Type B pancreatic cell (in vitro differentiated cells): ENCODE data around the gene CHTF18. TPM values are rescaled to one million over a fixed set of nuclear protein-coding genes. Genes with fewer than 3 reads are reported as not detected.
"Not testable (repeated sequence)": the region's sequence is repeated elsewhere in the genome, so short reads cannot be mapped to it uniquely, and the experiment has no call there.

Experiments
- DNase-seq: peaks from one replicate; pipeline ENCODE4 v3.0.0; 2021; ENCODE audit warnings: mixed read lengths; ENCODE audit not compliant: unreplicated experiment; ENCODE audit errors: extremely low spot score
- H3K27ac Mint-ChIP-seq: 2 replicates; pipeline ENCODE4 v1.8.0; 2021; ENCODE audit warnings: mild to moderate bottlenecking, mixed read lengths
- H3K27me3 Mint-ChIP-seq: 2 replicates; pipeline ENCODE4 v1.8.0; 2021; ENCODE audit warnings: mixed read lengths
- H3K36me3 Mint-ChIP-seq: 2 replicates; pipeline ENCODE4 v1.8.0; 2021; ENCODE audit warnings: mixed read lengths
- H3K4me1 Mint-ChIP-seq: one replicate; pipeline ENCODE4 v1.8.0; 2021; ENCODE audit warnings: mixed read lengths; ENCODE audit not compliant: unreplicated experiment
- H3K4me3 Mint-ChIP-seq: 2 replicates; pipeline ENCODE4 v1.8.0; 2021; ENCODE audit warnings: mild to moderate bottlenecking, mixed read lengths
- H3K9me3 Mint-ChIP-seq: 2 replicates; pipeline ENCODE4 v1.8.0; 2021; ENCODE audit warnings: mixed read lengths
- long read RNA-seq: library from polyadenylated mRNA; unstranded; transcript quantifications from one replicate; pipeline ENCODE4 v2.0.0, GENCODE V29; 2020
- total RNA-seq: library from RNA; stranded (reverse); gene quantifications from 2 replicates; pipeline ENCODE4 v1.2.1, GENCODE V29; 2021; ENCODE audit warnings: low replicate concordance
- TF ChIP-seq, protein P1 (sequence below): fragments of 200-600 bp; sonication (generic); conservative IDR thresholded peaks from 2 replicates; pipeline ENCODE4 v1.5.0; 2021; ENCODE audit warnings: antibody characterized with exemption, mild to moderate bottlenecking

The CHTF18 gene
- 53.4 and 105 TPM in 2 replicates for total RNA-seq
- long read RNA-seq = 0 reads

DNA sequence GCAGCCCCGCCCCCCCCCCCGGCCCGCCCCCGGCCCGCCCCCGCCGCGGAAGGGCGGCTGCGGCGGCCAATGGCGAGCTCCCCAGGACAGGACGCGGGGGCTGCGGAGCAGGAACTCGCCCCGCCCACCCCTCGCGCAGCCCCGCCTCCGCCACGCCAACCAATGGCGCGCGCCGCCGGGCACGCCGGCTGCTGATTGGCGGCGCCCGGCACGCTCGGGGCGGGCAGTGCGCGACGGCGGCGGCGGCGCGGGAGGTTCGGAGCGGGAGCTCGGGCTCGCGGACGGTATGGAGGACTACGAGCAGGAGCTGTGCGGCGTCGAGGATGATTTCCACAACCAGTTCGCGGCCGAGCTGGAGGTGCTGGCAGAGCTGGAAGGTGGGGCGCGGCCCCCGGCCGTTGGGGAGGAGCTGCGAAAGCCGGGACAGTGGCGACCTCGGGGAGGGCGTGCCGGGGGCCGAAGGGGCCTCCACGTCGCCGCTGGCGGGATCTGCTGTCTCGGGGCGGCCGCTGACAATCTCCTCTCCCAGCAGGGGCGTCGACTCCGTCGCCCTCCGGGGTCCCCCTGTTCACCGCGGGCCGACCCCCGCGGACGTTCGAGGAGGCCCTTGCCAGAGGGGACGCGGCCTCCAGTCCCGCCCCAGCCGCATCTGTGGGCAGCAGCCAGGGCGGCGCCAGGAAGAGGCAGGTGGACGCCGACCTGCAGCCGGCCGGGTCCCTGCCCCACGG, at the start of gene CHTF18:
TSS of gene CHTF18 (plus strand) at position 222 of the 728 bp plus-strand sequence. CDS start at position 287, 65 bp downstream.
- Mint-ChIP-seq H3K4me3 (peak within 1 kb of the TSS; percentile 88), H3K4me1 (no peaks in the 10 kb centered on the region), H3K27me3 (no peaks in the 10 kb centered on the region), H3K9me3 (no peaks in the 10 kb centered on the region), H3K36me3 (peaks cover 5% of the 10 kb centered on the region), H3K27ac (no peak within 1 kb of the TSS)
- TF ChIP-seq, protein P1, sequence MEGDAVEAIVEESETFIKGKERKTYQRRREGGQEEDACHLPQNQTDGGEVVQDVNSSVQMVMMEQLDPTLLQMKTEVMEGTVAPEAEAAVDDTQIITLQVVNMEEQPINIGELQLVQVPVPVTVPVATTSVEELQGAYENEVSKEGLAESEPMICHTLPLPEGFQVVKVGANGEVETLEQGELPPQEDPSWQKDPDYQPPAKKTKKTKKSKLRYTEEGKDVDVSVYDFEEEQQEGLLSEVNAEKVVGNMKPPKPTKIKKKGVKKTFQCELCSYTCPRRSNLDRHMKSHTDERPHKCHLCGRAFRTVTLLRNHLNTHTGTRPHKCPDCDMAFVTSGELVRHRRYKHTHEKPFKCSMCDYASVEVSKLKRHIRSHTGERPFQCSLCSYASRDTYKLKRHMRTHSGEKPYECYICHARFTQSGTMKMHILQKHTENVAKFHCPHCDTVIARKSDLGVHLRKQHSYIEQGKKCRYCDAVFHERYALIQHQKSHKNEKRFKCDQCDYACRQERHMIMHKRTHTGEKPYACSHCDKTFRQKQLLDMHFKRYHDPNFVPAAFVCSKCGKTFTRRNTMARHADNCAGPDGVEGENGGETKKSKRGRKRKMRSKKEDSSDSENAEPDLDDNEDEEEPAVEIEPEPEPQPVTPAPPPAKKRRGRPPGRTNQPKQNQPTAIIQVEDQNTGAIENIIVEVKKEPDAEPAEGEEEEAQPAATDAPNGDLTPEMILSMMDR = no peak
- DNase-seq = peak; percentile 97

DNA sequence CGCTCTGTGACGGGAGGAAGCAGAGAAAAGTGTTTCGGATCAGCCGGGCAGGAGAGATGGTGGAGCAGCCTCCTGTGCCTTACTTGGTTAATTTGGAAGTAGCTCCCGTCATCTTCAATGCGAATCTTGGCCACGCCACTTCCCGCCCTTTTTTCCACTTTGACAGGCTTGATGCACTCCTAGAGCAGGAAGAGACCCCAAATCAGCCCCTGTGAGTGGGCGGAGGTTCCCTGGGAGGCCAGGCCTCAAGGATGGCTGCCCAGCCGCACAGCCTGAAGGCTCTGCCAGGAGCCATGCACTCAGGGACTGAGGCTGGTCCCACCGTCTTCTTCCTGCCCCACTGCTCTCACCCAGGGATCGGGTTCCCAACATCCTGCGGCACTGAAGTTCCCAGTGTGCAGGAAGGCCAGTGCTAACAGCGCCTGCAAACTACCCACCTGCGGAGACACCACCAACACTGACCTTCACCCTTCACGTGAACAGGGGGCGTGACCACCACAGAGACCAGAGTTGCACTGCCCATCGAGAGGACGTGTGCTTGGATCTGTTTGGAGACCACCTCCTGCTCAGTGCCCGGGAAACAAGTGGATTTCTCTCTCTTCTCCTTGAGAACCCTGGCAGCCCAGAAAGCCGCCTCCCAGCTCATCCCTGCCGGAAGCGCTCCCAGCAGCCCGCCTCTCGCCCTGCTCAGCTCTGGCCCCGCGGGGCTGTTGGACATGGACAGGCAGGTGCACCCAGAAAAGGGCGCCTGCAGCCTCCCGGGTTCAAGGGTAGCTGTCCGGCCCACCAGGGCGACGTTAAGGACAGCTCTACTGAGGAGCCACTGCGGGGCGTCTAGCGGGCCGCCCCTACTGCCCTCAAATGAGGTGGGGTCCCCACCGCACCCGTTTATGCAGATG, 48.6 kb upstream of the CHTF18 start:
- TF ChIP-seq, protein P1 = no peak
- H3K27ac Mint-ChIP-seq = no peak overlapping the region
- no peak for DNase-seq
- no peaks in the 10 kb centered on the region for H3K27me3 Mint-ChIP-seq
- no peaks in the 10 kb centered on the region for H3K36me3 Mint-ChIP-seq
- H3K4me3 Mint-ChIP-seq = peak overlapping the region; percentile 80
- H3K4me1 Mint-ChIP-seq = peaks cover 7% of the 10 kb centered on the region
- H3K9me3 Mint-ChIP-seq = no peaks in the 10 kb centered on the region

DNA sequence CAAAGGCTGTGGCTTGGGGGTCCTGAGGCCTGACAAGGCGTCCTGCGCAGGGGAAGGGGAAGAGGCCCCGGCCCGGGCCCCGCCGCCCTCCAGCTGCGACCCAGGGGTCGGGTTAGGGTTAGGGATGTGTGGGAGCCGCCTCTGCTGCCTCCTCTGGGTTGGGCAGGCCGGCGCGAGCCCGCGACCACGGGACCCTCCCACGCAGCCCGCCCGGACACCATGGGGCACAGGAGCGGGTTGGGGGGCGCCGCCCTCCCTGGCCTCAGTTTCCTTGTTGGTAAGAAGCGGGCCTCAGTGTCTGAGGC, 48.0 kb upstream of the CHTF18 start:
- TF ChIP-seq, protein P1 = no peak
- H3K4me1 Mint-ChIP-seq = peaks cover 7% of the 10 kb centered on the region
- H3K9me3 Mint-ChIP-seq = no peaks in the 10 kb centered on the region
- no peaks in the 10 kb centered on the region for H3K36me3 Mint-ChIP-seq
- peak overlapping the region; percentile 84 for H3K4me3 Mint-ChIP-seq
- no peaks in the 10 kb centered on the region for H3K27me3 Mint-ChIP-seq
- H3K27ac Mint-ChIP-seq = no peak overlapping the region
- DNase-seq = no peak

DNA sequence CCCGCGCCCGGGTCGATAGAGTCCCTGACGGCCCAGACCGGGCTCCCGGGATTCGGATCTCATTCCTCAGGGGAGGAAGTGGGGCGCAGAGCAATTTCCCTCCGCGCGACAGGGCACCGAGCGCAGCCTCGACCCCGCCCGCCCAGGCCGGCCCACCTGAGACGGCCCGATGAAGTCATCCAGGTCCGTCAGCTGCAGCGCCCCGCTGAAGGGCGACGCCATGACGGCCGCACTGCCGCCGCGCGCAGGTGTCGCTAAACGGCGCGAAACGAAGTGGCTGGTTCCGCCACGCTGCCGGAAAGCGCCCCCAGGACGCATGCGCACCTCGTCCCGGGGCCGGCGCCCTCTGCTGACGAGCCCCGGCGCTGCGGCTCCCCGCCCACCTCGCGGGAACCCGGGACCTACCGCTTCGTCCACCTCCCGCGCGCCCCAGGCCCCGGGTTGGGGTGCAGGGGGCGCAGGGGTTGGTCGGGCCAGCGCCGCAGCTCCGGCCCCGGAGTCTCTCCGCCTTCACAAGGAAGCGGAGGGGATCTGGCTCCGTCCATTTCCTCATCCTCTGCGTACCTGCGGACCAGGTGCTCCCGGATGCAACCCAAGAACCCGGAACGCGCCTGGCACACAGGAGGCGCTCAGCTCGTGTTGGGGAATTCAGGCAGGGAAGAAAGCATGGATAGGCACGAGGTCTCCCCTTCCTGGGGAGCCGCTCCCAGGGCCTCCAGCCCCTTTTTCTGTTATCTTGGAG, 47.5 kb upstream of the CHTF18 start, which contains the start of gene CIAO3:
TSS of gene CIAO3 (minus strand) at position 234 of the 742 bp plus-strand sequence. CDS start at position 222, 12 bp downstream.
- Mint-ChIP-seq H3K36me3 (no peaks in the 10 kb centered on the region), H3K9me3 (no peaks in the 10 kb centered on the region), H3K4me1 (peaks cover 7% of the 10 kb centered on the region), H3K27ac (no peak within 1 kb of the TSS), H3K4me3 (peak within 1 kb of the TSS; percentile 89), H3K27me3 (no peaks in the 10 kb centered on the region)
- DNase-seq = peak; percentile 97
- TF ChIP-seq, protein P1 = peak; percentile 93

DNA sequence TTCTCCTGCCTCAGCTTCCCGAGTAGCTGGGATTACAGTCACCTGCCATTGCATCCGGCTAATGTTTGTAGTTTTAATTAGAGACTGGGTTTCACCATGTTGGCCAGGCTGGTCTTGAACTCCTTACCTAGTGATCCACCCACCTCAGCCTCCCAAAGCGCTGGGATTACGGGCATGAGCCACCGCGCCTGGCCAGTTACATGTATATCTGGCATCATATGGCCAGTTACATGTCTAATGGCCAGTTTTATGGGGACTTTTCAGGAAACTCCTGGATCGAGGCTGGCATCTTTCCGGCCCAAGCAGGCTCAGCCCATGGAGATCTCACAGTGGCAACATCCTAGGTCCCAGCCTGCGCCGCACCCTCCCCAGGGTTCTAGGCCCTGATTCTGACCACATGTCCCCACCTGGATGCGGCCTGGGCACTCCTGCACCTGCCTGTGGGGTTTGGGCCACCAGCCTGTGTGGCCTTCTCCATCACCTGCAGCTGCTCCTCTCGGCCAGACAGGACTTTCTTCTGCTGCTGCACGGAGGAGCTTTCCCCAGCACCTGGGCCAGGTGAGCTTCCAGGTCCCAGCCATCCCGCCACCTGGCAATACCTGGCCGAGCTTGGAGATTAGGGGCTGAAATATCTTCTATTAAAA, 46.3 kb upstream of the CHTF18 start:
- peaks cover 7% of the 10 kb centered on the region for H3K4me1 Mint-ChIP-seq
- H3K9me3 Mint-ChIP-seq = no peaks in the 10 kb centered on the region
- DNase-seq = no peak
- no peak overlapping the region for H3K27ac Mint-ChIP-seq
- peak overlapping the region; percentile 89 for H3K4me3 Mint-ChIP-seq
- no peaks in the 10 kb centered on the region for H3K36me3 Mint-ChIP-seq
- TF ChIP-seq, protein P1 = no peak
- no peaks in the 10 kb centered on the region for H3K27me3 Mint-ChIP-seq

DNA sequence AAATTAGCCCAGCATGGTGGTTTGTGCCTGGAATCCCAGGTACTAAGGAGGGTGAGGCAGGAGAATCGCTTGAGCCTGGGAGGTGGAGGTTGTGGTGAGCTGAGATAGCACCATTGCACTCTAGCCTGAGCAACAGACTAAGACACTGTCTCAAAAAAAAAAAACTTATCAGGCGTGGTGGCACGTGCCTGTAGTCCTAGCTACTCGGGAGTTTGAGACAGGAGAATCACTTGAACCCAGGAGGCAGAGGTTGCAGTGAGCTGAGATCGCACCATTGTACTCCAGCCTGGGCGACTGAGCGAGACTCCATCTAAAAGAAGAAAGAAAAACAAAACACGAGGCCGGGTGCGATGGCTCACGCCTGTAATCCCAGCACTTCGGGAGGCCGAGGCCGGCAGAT, 45.5 kb upstream of the CHTF18 start:
- H3K4me1 Mint-ChIP-seq, DNase-seq, H3K27ac Mint-ChIP-seq, H3K4me3 Mint-ChIP-seq, H3K27me3 Mint-ChIP-seq, H3K36me3 Mint-ChIP-seq, H3K9me3 Mint-ChIP-seq: not testable (repeated sequence)
